Measurements from ENCODE around the gene LPP.

LPP gene

DNA sequence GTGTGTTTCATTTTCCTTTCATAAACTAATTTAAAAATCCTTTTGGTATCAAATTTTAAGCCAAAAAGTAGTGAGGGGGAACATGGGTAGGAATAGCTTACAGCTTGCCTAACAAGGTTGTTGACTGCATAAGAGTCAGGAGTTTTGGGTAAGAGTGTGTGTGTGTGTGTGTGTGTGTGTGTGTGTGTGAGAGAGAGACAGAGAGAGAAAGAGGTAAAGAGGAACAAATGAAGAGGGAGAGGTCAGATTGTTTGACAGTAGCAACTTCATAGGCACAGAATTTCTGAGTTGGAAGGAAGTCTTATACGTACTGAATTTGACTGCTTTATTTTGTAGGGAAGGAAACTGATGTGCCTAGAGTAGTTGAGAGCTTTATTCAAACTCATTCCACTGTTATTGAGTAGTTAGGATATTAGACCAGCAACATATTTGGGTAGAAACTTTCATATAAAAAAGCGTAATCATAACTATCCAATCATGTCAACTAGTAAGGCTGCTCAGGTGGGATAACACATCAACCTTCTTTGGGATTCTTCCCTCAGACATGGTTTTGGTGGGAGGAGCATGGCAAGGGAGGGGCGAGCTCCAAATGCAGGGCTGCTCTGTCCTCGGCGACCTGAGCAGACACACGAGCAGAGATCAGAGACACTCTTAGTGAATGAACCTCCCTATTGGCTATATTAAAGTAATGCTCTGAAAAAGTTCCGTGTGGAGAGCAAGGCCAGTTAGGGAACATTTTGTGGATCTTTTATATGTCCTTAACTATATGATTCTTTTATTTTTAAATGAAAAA is 86.4 kb downstream of the LPP start:
- H3K27ac ChIP-seq: no peak overlapping the region
- no peak for TF ChIP-seq ZFX (IDR thresholded peaks at IDR 0.05; ENCODE audit: borderline replicate concordance)
- TF ChIP-seq, protein P1, sequence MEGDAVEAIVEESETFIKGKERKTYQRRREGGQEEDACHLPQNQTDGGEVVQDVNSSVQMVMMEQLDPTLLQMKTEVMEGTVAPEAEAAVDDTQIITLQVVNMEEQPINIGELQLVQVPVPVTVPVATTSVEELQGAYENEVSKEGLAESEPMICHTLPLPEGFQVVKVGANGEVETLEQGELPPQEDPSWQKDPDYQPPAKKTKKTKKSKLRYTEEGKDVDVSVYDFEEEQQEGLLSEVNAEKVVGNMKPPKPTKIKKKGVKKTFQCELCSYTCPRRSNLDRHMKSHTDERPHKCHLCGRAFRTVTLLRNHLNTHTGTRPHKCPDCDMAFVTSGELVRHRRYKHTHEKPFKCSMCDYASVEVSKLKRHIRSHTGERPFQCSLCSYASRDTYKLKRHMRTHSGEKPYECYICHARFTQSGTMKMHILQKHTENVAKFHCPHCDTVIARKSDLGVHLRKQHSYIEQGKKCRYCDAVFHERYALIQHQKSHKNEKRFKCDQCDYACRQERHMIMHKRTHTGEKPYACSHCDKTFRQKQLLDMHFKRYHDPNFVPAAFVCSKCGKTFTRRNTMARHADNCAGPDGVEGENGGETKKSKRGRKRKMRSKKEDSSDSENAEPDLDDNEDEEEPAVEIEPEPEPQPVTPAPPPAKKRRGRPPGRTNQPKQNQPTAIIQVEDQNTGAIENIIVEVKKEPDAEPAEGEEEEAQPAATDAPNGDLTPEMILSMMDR (IDR thresholded peaks at IDR 0.05): no peak

DNA sequence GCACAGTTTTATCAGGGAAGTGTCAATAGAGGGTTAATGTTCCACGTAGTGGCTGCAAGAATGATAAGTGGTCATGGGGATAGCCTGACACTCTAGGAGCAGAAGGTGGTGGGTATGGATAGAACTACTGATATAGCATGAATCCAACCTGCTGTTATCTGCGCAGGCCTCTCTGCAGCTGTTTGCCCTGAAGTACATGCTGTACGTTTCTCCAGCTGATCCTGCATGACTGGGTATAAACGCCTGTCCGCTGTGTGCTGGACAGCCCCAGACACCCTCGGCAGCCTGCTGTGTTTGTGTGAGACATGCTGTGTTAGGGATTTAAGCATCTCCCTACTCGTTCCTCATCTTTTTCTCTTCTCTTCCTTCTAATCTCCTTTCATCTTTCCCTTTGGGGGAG is 87.1 kb downstream of the LPP start:
- TF ChIP-seq, protein P1 (IDR thresholded peaks at IDR 0.05): no peak
- TF ChIP-seq ZFX (IDR thresholded peaks at IDR 0.05; ENCODE audit: borderline replicate concordance): no peak

DNA sequence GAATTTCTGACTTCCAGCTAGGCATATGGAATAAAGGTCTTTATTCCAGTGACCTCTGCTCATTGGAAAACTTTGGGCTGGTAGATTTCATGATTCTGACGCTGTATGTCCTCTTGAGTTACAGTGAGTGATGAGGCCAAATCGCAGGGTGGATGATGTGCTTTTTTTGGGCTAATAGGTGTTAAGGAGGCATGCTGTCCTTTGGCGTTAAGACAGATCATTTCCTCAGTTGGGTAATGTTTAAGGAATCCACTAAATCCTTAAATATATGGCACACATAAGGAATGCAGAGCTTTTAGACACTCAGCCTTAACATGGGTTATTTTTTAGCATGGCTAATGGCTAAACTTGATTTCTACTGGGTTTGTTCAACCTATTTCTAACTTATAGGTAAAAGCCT is 87.9 kb downstream of the LPP start:
- H3K27ac ChIP-seq: no peak overlapping the region
- no peak for TF ChIP-seq ZFX (IDR thresholded peaks at IDR 0.05; ENCODE audit: borderline replicate concordance)
- TF ChIP-seq, protein P1 (IDR thresholded peaks at IDR 0.05): no peak

More for the DNA sequence above, 87.1 kb downstream of the LPP start:
- no peak overlapping the region for H3K27ac ChIP-seq

DNA sequence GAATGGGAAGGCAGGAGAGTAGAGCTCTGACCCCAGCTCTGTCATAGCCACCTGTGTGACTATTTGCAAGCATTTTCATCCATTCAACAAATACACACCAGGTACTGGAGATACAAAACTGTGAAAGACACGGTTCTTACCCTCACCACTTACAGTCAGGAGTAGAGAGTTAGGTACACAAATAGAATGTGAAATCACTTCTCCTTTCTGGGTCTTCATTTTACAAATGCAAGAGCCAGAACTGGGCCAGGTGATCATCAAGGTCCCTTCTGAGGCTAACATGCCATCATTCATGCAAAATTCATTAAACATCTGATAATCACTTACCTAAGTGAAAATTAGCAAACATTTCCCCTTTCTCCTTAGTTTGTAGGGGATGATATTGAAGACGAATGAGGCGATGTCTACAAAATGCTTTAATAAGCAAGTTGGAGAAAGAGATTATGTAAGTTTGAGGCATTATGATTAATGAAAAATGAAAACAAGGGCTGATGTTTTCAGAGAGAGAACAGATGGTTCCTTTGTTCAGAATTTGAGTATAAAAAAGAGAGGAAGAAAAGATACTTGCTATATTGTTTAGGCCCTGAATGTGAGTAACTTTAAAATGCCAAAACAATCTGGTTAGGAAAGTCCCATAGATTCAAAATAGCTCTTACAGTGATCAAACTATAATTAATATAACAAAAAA is 88.6 kb downstream of the LPP start:
- no peak overlapping the region for H3K27ac ChIP-seq
- TF ChIP-seq, protein P1 (IDR thresholded peaks at IDR 0.05): no peak

DNA sequence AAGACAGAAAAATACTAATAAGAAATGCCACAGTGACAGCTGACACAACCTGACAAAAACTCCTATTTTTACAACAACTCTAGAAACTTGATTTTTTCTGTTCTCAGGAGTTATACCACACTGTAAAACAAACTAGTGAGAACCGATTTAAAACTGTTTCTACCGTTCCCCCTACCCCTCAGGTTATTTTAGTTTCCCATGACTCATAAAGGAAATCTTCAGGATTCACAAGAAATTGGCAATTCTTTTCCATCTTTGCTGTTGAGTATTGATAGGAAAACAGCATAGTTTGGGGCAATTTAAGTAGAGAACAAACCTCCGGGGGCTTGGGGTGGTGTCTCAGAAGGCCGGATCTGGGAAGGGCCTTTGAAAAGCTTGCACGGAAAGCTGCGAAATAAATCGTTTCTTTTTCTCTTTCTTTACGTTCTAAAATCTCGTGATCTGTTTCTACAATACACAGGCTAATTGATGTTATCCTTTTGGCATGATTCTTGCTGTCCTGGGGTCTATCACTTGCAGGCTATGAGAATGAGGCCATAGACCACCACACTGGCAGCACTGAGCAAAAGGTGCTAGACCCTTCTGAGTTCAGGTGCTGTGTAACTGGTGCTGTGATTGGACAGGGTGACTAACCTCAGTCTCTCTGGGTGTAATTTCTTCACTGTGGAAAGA is 89.3 kb downstream of the LPP start:
- no peak overlapping the region for H3K27ac ChIP-seq

DNA sequence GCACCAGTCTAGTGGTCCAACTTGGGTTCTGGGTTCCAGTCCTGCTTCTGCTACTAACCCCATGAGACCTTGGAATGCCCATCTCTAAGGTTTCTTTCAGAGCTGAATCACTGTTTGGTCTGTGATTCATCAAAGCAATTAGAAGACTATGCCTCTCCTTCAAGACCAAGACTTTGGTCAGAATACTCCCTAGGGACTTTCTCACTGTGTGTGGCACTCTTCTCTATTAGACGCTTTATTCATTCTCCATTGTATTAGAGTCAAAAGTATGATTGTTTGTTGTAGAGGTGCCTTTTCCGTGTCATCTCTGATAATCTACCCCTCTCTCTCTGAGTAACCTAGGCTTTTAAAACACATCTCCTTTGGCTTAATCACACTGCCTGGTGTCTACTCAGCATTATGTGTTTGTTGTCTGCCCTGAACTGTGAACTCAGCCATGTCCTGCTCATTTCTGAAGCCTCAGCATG is 90.5 kb downstream of the LPP start:
- H3K27ac ChIP-seq: no peak overlapping the region

More for the DNA sequence above, 89.3 kb downstream of the LPP start:
- TF ChIP-seq, protein P1 (IDR thresholded peaks at IDR 0.05): no peak
- no peak for TF ChIP-seq ZFX (IDR thresholded peaks at IDR 0.05; ENCODE audit: borderline replicate concordance)

More for the DNA sequence above, 90.5 kb downstream of the LPP start:
- TF ChIP-seq ZFX (IDR thresholded peaks at IDR 0.05; ENCODE audit: borderline replicate concordance): no peak
- TF ChIP-seq, protein P1 (IDR thresholded peaks at IDR 0.05): no peak

Data from 22Rv1 (cell line).